Measurements from ENCODE around the gene SLC25A45. TPM values are rescaled to one million over a fixed set of nuclear protein-coding genes. Genes with fewer than 3 reads are reported as not detected.
A peak's percentile ranks its signal among the peaks of the same experiment; 100 is the strongest.

Gene SLC25A45
- total and polyA plus RNA-seq, 2 of the 4 experiments (the other 2 are of a cell fraction): 0.72 to 1.2 TPM

DNA sequence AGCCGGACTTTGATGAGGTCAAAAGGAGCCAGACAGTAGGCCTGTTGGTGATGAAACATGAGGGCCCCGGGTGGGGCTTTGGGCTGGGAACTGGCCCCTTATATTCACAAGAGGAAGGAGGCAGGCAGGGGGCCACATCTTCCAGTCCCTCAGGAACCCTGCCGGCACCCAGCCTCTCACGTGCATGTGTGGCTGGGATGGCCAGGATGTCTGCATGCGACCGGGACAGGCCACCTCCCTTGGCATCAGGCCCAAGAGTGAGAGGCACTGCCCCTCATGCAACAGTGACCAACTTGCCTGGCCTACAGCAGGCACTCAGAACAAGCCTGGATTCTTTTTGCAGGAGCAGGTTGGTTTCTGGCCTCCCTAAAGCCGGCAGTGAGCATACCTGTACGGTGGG, 5.4 kb downstream of the SLC25A45 start:
- peaks cover 13% of the 10 kb centered on the region; the same call in 1 of the 2 replicates for H3K9me1 ChIP-seq (ENCODE audit: insufficient read depth, low read length)
- ChIA-PET POLR2A (ENCODE audit: unreplicated experiment) (no interaction called here), CTCF (no interaction called here)
- intact Hi-C loops (cut with micrococcal nuclease) (no loop called here), in situ Hi-C loops (cut with MboI; ENCODE audit: low sequenced_read_pairs) (no loop called here), dilution Hi-C loops (cut with HindIII; ENCODE audit: low sequenced_read_pairs, unreplicated experiment) (no loop called here)
- TF ChIP-seq CEBPB (IDR thresholded peaks at IDR 0.05; ENCODE audit: low read depth, low read length) (no peak), RAD21 (IDR thresholded peaks at IDR 0.05; ENCODE audit: low read length) (no peak), BHLHE40 (IDR thresholded peaks at IDR 0.05; ENCODE audit: low read depth, low read length) (no peak), SMC3 (IDR thresholded peaks at IDR 0.05; ENCODE audit: low read depth, low read length) (no peak), MXI1 (IDR thresholded peaks at IDR 0.05; ENCODE audit: borderline replicate concordance, low read depth, low read length) (no peak), MAZ (IDR thresholded peaks at IDR 0.05; ENCODE audit: borderline replicate concordance, low read depth, low read length) (no peak), CHD1 (IDR thresholded peaks at IDR 0.05; ENCODE audit: low read depth, low read length) (no peak), NFE2L2 (IDR thresholded peaks at IDR 0.05; ENCODE audit: low read depth, low read length) (no peak), RFX5 (IDR thresholded peaks at IDR 0.05; ENCODE audit: low read depth, low read length) (no peak), FOS (IDR thresholded peaks at IDR 0.05; ENCODE audit: low read depth, low read length) (no peak), POLR2A (IDR thresholded peaks at IDR 0.05; ENCODE audit: low read depth, low read length) (no peak), RCOR1 (IDR thresholded peaks at IDR 0.05; ENCODE audit: insufficient replicate concordance, low read length) (no peak), MAFK (IDR thresholded peaks at IDR 0.05; ENCODE audit: low read depth, low read length) (no peak)
- TF ChIP-seq, protein P1, sequence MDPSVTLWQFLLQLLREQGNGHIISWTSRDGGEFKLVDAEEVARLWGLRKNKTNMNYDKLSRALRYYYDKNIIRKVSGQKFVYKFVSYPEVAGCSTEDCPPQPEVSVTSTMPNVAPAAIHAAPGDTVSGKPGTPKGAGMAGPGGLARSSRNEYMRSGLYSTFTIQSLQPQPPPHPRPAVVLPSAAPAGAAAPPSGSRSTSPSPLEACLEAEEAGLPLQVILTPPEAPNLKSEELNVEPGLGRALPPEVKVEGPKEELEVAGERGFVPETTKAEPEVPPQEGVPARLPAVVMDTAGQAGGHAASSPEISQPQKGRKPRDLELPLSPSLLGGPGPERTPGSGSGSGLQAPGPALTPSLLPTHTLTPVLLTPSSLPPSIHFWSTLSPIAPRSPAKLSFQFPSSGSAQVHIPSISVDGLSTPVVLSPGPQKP (IDR thresholded peaks at IDR 0.05; ENCODE audit: borderline replicate concordance, low read depth, low read length): no peak
- TF ChIP-seq, protein P2, sequence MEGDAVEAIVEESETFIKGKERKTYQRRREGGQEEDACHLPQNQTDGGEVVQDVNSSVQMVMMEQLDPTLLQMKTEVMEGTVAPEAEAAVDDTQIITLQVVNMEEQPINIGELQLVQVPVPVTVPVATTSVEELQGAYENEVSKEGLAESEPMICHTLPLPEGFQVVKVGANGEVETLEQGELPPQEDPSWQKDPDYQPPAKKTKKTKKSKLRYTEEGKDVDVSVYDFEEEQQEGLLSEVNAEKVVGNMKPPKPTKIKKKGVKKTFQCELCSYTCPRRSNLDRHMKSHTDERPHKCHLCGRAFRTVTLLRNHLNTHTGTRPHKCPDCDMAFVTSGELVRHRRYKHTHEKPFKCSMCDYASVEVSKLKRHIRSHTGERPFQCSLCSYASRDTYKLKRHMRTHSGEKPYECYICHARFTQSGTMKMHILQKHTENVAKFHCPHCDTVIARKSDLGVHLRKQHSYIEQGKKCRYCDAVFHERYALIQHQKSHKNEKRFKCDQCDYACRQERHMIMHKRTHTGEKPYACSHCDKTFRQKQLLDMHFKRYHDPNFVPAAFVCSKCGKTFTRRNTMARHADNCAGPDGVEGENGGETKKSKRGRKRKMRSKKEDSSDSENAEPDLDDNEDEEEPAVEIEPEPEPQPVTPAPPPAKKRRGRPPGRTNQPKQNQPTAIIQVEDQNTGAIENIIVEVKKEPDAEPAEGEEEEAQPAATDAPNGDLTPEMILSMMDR (conservative IDR thresholded peaks at IDR 0.05; ENCODE audit: low read depth, low read length): no peak
- TF ChIP-seq, protein P3, sequence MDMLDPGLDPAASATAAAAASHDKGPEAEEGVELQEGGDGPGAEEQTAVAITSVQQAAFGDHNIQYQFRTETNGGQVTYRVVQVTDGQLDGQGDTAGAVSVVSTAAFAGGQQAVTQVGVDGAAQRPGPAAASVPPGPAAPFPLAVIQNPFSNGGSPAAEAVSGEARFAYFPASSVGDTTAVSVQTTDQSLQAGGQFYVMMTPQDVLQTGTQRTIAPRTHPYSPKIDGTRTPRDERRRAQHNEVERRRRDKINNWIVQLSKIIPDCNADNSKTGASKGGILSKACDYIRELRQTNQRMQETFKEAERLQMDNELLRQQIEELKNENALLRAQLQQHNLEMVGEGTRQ (IDR thresholded peaks at IDR 0.05; ENCODE audit: low read depth, low read length): no peak
- no peak overlapping the region for H4K8ac ChIP-seq (ENCODE audit: low read depth in 2 of 2, low read length in 2 of 2)
- H3K4me2 ChIP-seq (ENCODE audit: low read depth, low read length): no peak overlapping the region
- no peak overlapping the region for H4K5ac ChIP-seq (ENCODE audit: low read depth, low read length)
- H3K18ac ChIP-seq (ENCODE audit: low read depth, low read length): no peak overlapping the region
- peaks cover 4 to 34% of the 10 kb centered on the region in 2 experiments; a peak in 2 of 4 replicates for H3K79me1 ChIP-seq (ENCODE audit: low read depth in 1 of 2, low read length in 2 of 2)
- no peak overlapping the region for H2BK120ac ChIP-seq (ENCODE audit: low read depth, low read length)
- BruUV-seq (replicated peaks): no TSS peak
- H3K4me3 ChIP-seq (ENCODE audit: insufficient read depth, low read depth, low read length): no peak overlapping the region
- no peaks in the 10 kb centered on the region for H3K36me3 ChIP-seq (ENCODE audit: control insufficient read depth, insufficient read depth, low read length)
- H2BK5ac ChIP-seq (ENCODE audit: low read depth, low read length, poor library complexity, severe bottlenecking): no peak overlapping the region
- ATAC-seq (ENCODE audit: low read depth) (no peak), DNase-seq (no peak)
- no peak overlapping the region for H2BK15ac ChIP-seq (ENCODE audit: low read depth, low read length)
- WGBS, 2 experiments (ENCODE audit: extremely low coverage in 2 of 2, insufficient read length in 1 of 2): 59% methylated on average over 4 of the region's 8 CpGs; no CpG with 5 or more reads in 1 of the 2 experiments
- no peaks in the 10 kb centered on the region for H3K9me3 ChIP-seq (ENCODE audit: control insufficient read depth, insufficient read depth, low read length)
- H4K91ac ChIP-seq (ENCODE audit: insufficient read depth, low read depth, low read length): no peak overlapping the region
- H3K23ac ChIP-seq (ENCODE audit: low read depth, low read length): no peak overlapping the region; the same call in 1 of the 2 replicates
- H3K56ac ChIP-seq (ENCODE audit: extremely low read depth, insufficient read depth, low read length): no peak overlapping the region
- H3K4ac ChIP-seq (ENCODE audit: low read depth, low read length): no peak overlapping the region; the same call in 1 of the 2 replicates
- no peak overlapping the region for H3K9ac ChIP-seq (ENCODE audit: low read depth, low read length)
- no peaks in the 10 kb centered on the region for H3K27me3 ChIP-seq (ENCODE audit: control insufficient read depth, insufficient read depth, low read length)
- no peaks in the 10 kb centered on the region for H4K20me1 ChIP-seq (ENCODE audit: insufficient read depth, low read length)
- H2AK5ac ChIP-seq (ENCODE audit: low read depth, low read length): peak overlapping the region; percentile 33; the same call in 1 of the 2 replicates
- no peak overlapping the region for H2BK20ac ChIP-seq (ENCODE audit: low read depth, low read length)
- H3K14ac ChIP-seq (replicated peaks; ENCODE audit: low read depth, low read length): no peak overlapping the region
- no peak overlapping the region for H3K27ac ChIP-seq (ENCODE audit: insufficient read depth, low read length)
- no peak overlapping the region for H2AK9ac ChIP-seq (replicated peaks; ENCODE audit: low read depth, low read length, poor library complexity)
- H3K4me1 ChIP-seq (ENCODE audit: control insufficient read depth, insufficient read depth, low read length): peaks cover 5% of the 10 kb centered on the region
- no peak overlapping the region for H2AFZ ChIP-seq (replicated peaks; ENCODE audit: low read length, poor library complexity)
